ENCODE data around the gene STON1. TPM values are rescaled to one million over a fixed set of nuclear protein-coding genes. Genes with fewer than 3 reads are reported as not detected.

STON1 gene
- total and polyA plus RNA-seq, 2 of the 8 experiments (the other 6 are each of a cell fraction or from before 2014, with no cell fraction given) = 5.0 to 10.1 TPM

DNA sequence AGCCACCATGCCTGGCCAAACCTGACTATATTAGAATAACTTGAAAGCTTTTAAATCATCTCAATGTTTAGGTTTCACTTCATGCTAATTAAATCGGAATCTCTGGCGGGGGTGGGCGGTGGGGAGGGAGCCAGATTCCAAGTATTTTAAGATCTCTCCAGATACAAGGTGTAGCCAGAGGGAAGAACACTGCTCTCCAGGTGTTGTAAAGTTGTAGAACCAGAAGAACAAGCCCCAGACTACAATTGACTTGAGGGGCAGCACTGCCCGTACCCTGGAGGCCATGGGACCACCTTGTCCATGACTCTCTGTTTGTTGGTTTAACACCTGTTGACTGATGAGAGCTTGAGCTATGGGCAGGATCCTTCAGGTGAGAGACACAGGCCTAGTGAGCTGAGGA lies 54.6 kb downstream of the STON1 start (continued):
- TF ChIP-seq RBBP5 (IDR thresholded peaks at IDR 0.05; ENCODE audit: borderline replicate concordance, low read depth, low read length) = no peak
- TF ChIP-seq CTBP2 (IDR thresholded peaks at IDR 0.05; ENCODE audit: borderline replicate concordance, insufficient read depth, insufficient read length, low read length) = no peak
- TF ChIP-seq KDM5A (IDR thresholded peaks at IDR 0.05; ENCODE audit: low read length) = no peak
